Thymus (tissue), 11 donors: ENCODE measurements around the gene RABGAP1L. TPM values are rescaled to one million over a fixed set of nuclear protein-coding genes. Genes with fewer than 3 reads are reported as not detected.
A peak's percentile ranks its signal among the peaks of the same experiment; 100 is the strongest.

Source experiments
- DNase-seq, 9 donors: peaks; one replicate each; pipeline ENCODE4 v3.0.0-alpha.2; 2013; ENCODE audit warnings: low spot score in 9 of 9, low read depth in 6 of 9, missing footprints in 1 of 9
- H3K27ac ChIP-seq, 2 donors: one replicate each; pipeline ENCODE4 v1.5.1; 2013; ENCODE audit warnings: control low read depth in 1 of 2, low read depth in 1 of 2, low read length in 1 of 2, mild to moderate bottlenecking in 1 of 2, moderate library complexity in 1 of 2
- H3K27me3 ChIP-seq, 2 donors: one replicate each; pipeline ENCODE4 v1.5.1; 2013; ENCODE audit warnings: low read length in 1 of 2; ENCODE audit not compliant: control insufficient read depth in 2 of 2, insufficient read depth in 1 of 2
- H3K36me3 ChIP-seq, 2 donors: one replicate each; pipeline ENCODE4 v1.5.1; 2013; ENCODE audit warnings: low read length in 1 of 2, mild to moderate bottlenecking in 1 of 2, moderate library complexity in 1 of 2; ENCODE audit not compliant: control insufficient read depth in 2 of 2, insufficient read depth in 2 of 2
- H3K4me1 ChIP-seq, 2 donors: one replicate each; pipeline ENCODE4 v1.5.1; 2013; ENCODE audit warnings: low read length in 2 of 2; ENCODE audit not compliant: control insufficient read depth in 2 of 2, insufficient read depth in 2 of 2
- H3K4me3 ChIP-seq, 2 donors: one replicate each; pipeline ENCODE4 v1.5.1; 2013; ENCODE audit warnings: low read length in 2 of 2, control low read depth in 1 of 2, mild to moderate bottlenecking in 1 of 2
- H3K9me3 ChIP-seq, 2 donors: one replicate each; pipeline ENCODE4 v1.5.1; 2013; ENCODE audit warnings: low read length in 1 of 2, mild to moderate bottlenecking in 1 of 2; ENCODE audit not compliant: control insufficient read depth in 2 of 2, insufficient read depth in 1 of 2
- WGBS: extraction: QIAGEN DNeasy Blood & Tissue Kit; methylation state at CpG from one replicate; pipeline ENCODE4 v1.1.7; 2013; 5-methylcytosine and 5-hydroxymethylcytosine counted together
- polyA plus RNA-seq: library from polyadenylated mRNA; stranded (reverse); fragments of 200-250 nt; gene quantifications from one replicate; pipeline ENCODE4 v1.2.3, GENCODE V29; 2013
- total RNA-seq: library from RNA; stranded (reverse); fragments of 120-200 nt; gene quantifications from one replicate; pipeline ENCODE4 v1.2.4, GENCODE V29; 2013
- donor health status: healthy.

RABGAP1L gene
- total and polyA plus RNA-seq, 2 donors: 30.6 to 37.4 TPM

DNA sequence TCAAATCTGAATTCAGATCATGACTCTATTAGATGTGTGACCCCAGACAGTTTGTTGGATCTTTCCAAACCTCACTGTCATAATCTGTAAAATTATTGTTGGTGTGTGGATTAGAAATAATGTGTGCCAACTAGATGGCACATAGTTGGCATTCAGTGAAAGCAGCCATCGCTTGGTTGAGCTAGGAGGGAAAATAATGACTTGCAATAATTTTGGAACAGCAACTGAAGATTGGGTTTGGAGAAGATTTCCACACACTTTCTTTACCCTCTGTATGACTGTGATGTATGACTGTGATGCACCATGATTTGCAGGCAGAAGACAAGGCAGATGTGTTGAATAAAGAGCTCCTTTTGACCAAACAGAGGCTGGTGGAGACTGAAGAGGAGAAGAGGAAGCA, 816.4 kb downstream of the RABGAP1L start:
- DNase-seq: no peak
- no peaks in the 10 kb centered on the region for H3K9me3 ChIP-seq
- peaks cover 7% of the 10 kb centered on the region in 2 donors for H3K36me3 ChIP-seq
- H3K4me3 ChIP-seq: no peak overlapping the region
- no peaks in the 10 kb centered on the region for H3K27me3 ChIP-seq
- 98% methylated on average over 1 of the region's 1 CpG for WGBS
- H3K27ac ChIP-seq: no peak overlapping the region
- H3K4me1 ChIP-seq: peaks cover 0 to 7% of the 10 kb centered on the region in 2 donors

DNA sequence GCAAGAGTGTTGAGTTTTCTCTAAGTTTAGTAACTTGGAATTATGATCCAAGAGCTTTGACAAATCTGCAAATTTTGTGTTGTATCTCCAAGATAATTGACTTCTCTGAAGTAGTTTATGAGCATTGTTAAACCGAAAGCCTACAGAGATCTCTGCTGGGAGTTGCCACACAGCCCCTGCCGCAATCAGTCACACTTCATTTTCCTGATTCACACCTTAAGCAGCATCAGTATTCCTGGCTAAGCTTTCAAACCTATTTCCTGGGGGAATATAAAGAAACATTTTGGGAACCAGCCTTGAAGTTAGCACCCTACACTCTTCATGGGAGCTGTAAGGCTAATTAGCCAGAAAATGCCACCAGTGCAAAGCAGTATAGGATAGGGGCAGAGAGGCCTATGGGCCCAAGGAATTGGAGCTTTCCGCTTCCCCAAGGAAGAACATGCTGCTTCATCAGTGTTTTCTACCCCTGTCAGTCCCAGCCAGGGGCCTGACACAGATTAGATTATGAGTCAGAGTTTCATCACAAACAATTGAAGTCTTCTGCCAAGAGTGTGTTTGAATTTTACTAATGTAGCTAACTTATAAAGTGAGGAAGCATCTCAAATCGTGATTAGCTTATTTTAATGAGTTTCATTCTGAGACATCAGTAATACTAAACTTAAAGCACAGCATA, 817.3 kb downstream of the RABGAP1L start:
- Histone ChIP-seq H3K27me3 (no peaks in the 10 kb centered on the region), H3K9me3 (no peaks in the 10 kb centered on the region), H3K4me1 (peaks cover 0 to 5% of the 10 kb centered on the region in 2 donors), H3K36me3 (peaks cover 7% of the 10 kb centered on the region in 2 donors), H3K4me3 (no peak overlapping the region), H3K27ac (no peak overlapping the region)
- WGBS: 97% methylated on average over 4 of the region's 4 CpGs
- no peak for DNase-seq

DNA sequence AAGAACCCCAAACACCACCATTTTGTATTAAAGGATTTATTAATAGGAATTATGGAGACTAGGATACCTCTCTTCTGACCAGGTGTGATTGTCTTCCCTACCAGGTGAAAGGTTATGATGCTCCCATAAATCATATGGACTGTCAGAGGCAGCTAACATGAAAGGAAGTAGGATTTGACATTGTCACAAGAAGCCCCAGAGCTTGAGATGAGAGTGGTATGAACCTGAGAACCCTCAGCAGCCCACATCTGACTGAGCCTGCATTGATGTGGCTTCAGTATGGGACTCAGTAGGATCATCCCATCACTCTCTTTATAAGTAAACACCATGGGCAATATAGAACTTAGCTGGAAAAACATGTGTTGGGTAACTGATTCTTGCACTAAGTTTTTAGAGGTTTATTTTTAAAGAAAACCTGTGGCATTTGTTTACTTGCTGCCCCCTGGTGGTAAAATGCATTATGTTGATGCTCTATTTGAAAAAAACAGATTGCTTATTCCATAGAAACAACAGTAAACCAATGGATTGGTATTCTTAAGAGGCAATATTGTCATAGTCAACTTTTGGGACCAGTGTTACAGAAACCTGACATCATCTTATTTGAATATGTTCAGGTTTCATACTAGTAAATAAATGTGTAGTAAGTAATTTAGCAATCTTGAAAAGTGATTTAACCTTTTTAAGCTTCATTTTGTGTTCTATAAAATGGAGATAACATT, 823.8 kb downstream of the RABGAP1L start:
- peak in 2 of 9 donors; percentile 57 to 72 for DNase-seq
- Histone ChIP-seq H3K4me3 (no peak overlapping the region), H3K27me3 (no peaks in the 10 kb centered on the region), H3K9me3 (peaks cover 0 to 3% of the 10 kb centered on the region in 2 donors), H3K36me3 (peaks cover 3 to 5% of the 10 kb centered on the region in 2 donors), H3K4me1 (no peaks in the 10 kb centered on the region), H3K27ac (no peak overlapping the region)

DNA sequence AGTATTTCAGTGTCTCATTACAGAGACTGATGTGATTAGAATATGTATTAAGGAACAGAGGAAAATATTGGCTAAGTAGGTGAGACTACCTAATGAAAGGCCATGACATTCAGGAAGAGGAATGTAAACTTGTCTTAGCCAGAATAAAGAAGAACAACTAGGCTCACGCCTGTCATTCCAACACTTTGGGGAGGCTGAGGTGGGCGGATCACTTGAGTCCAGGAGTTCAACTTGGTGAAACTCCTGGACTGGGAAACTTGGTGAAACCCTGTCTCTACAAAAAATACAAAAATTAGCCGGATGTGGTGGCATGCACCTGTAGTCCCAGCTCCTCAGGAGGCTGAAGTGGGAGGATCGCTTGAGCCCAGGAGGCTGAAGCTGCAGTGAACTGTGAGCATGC, 825.6 kb downstream of the RABGAP1L start:
- H3K4me3 ChIP-seq: no peak overlapping the region
- peaks cover 0 to 4% of the 10 kb centered on the region in 2 donors for H3K4me1 ChIP-seq
- H3K9me3 ChIP-seq: peaks cover 0 to 3% of the 10 kb centered on the region in 2 donors
- H3K27ac ChIP-seq: no peak overlapping the region
- no peak for DNase-seq
- no peaks in the 10 kb centered on the region for H3K27me3 ChIP-seq
- no peaks in the 10 kb centered on the region for H3K36me3 ChIP-seq
- WGBS: 99% methylated on average over 4 of the region's 4 CpGs

DNA sequence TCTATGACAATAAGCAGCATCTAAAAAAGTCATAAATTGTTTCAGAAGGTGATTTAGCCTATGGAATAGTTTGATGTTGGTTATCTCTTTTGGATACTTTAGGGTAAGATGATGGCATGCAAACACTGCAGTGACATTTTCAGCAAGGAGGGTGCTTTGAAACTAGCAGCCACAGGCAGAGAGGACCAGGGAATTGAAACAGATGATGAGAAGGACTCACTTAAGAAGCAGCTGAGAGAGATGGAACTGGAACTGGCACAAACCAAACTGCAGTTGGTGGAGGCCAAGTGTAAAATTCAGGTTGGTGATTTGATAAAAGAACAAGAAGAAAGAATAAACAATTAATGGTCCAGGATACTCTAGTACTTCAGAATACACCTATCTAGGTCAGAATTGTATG, 829.2 kb downstream of the RABGAP1L start:
- no peaks in the 10 kb centered on the region for H3K27me3 ChIP-seq
- H3K9me3 ChIP-seq: no peaks in the 10 kb centered on the region
- no peaks in the 10 kb centered on the region for H3K36me3 ChIP-seq
- no peak for DNase-seq
- H3K4me1 ChIP-seq: peaks cover 0 to 4% of the 10 kb centered on the region in 2 donors
- H3K27ac ChIP-seq: no peak overlapping the region
- H3K4me3 ChIP-seq: no peak overlapping the region

DNA sequence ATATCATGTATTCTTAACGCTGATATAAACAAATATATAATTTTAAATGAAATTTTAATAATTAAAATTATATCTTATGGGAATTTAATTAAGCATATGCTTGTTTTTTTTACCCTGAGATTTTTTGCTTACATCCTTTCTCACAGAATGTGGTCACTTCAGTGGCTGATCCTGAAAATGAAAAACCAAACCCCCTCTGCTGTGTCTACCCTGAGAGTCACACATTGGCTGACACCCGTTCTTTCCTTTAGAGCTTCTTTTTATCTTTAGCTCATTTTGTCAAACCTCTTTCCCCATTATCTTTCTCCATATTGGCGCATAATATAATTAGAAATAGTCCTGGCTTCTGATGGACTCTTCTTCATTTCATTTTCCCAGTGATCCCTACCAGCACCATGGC, 829.7 kb downstream of the RABGAP1L start:
- peaks cover 0 to 4% of the 10 kb centered on the region in 2 donors for H3K4me1 ChIP-seq
- no peak for DNase-seq
- peaks cover 0 to 2% of the 10 kb centered on the region in 2 donors for H3K36me3 ChIP-seq
- H3K27me3 ChIP-seq: no peaks in the 10 kb centered on the region
- WGBS: 85% methylated on average over 3 of the region's 3 CpGs
- no peak overlapping the region for H3K4me3 ChIP-seq
- no peak overlapping the region for H3K27ac ChIP-seq
- H3K9me3 ChIP-seq: no peaks in the 10 kb centered on the region

DNA sequence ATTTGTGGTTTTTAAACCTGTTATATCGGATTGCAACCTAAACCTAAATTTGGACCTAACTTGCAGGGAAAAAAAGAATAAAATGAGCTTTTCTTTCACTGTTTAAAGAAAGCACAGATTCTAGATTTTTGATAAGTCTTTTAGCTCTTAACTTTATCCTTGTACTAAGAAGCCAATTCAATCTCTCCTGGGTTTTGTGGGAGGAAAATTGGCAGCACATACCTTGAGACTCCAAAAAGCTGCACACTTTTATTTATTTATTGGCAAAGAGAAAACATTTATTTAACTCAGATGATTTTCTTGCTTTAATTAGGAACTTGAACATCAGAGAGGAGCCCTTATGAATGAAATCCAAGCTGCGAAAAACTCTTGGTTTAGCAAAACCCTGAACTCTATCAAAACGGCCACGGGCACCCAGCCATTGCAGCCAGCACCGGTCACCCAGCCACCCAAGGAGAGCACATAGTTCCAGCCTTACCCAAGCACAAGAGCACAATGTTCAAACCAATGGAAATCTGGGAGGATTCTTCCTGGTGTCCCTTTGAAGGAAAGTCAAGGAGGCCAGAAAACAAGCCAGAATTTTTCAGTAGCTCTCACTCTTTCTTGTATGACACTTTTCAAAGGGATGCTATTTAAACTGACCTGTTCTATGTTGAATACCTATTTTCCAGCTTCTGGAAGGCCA, 830.4 kb downstream of the RABGAP1L start:
- Histone ChIP-seq H3K9me3 (no peaks in the 10 kb centered on the region), H3K36me3 (peaks cover 0 to 4% of the 10 kb centered on the region in 2 donors), H3K4me3 (no peak overlapping the region), H3K4me1 (peaks cover 0 to 4% of the 10 kb centered on the region in 2 donors), H3K27ac (no peak overlapping the region), H3K27me3 (no peaks in the 10 kb centered on the region)
- 84% methylated on average over 5 of the region's 5 CpGs for WGBS
- no peak for DNase-seq

DNA sequence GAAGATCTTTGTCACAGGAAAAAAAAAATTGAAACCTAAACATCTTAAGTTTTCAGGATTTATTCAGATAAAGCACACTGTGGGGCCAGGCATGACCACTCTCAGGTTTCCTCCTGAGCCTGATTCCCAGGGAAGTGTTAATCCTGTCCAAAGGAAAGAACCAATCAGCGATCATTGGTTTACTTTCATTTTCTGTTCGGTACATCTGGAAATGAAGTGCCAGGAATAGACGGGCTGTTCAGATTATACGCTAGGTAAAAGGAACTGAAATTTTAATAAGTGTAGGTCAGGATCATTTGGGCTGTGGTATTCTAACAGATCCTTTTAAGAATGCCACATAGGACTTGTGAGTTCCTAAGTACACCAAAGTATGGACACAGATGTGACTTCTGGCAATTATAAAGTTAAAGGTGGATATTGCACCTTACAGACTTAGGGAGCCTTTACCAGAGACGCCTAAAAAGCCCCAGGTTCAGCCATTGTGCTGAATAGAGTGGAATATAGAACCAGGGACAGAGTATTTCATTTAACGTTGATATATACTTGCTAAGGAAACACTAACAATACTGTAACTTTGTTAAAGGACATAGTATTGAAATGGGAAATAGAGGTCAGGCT, 831.2 kb downstream of the RABGAP1L start:
- Histone ChIP-seq H3K4me1 (peaks cover 0 to 4% of the 10 kb centered on the region in 2 donors), H3K27me3 (no peaks in the 10 kb centered on the region), H3K4me3 (peak overlapping the region; percentile 48 to 56), H3K27ac (peak overlapping the region; percentile 71 to 72), H3K36me3 (peaks cover 0 to 4% of the 10 kb centered on the region in 2 donors), H3K9me3 (no peaks in the 10 kb centered on the region)
- DNase-seq: peak in 2 of 9 donors; percentile 52 to 67
- 19% methylated on average over 6 of the region's 6 CpGs for WGBS

DNA sequence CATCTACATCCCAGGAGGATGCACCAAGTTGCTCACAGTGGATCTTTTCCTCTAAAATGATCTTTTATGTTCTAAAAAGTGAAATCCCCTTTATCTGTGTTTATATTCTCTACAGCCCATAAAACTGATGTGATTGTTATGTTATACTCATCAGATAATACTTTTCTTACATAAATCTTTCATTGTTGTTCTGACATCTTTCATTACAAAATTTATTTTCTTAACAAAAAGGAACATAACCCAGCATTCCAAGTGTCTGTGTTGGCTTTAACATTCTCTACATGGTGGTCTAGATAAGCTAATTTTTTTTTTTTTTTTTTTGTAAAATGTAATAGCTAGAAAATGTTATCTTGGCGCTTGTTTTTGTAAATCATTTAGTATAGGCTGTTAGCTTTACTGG, 832.2 kb downstream of the RABGAP1L start:
- Histone ChIP-seq H3K27me3 (no peaks in the 10 kb centered on the region), H3K27ac (no peak overlapping the region), H3K36me3 (peaks cover 0 to 4% of the 10 kb centered on the region in 2 donors), H3K4me1 (peaks cover 0 to 4% of the 10 kb centered on the region in 2 donors), H3K9me3 (no peaks in the 10 kb centered on the region), H3K4me3 (no peak overlapping the region)
- 100% methylated on average over 1 of the region's 1 CpG for WGBS
- no peak for DNase-seq
